Articular chondrocyte of knee joint (primary cell): ENCODE results near the gene PMIS2. TPM values are rescaled to one million over a fixed set of nuclear protein-coding genes. Genes with fewer than 3 reads are reported as not detected.

ENCODE experiments used
- total RNA-seq: library from RNA; depleted of rRNA; stranded (reverse); fragments of >200 nt; gene quantifications from 2 replicates; pipeline ENCODE4 v1.2.3, GENCODE V29; 2012

PMIS2 gene
- total RNA-seq: not detected in 2 replicates

DNA sequence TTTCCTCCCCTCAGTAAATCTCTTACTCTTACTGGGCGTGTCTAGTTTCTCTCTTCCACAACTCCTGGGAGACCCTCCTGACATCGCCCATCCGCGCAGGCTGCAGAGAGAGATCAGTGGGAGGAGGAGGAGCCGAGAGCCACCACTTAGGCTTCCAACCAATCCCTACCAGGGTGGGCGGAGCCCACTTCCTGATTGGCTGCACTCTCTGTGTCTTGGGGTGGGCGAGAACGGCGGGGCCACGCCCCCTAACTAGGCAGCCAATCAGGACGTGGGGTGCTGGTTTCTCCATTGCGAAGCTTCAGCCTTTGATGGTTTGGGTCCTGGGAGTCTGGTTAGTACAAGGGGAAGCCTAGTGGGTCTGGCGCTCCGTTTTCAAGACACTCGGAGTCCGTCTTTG, at the start of gene PMIS2:
Gene PMIS2, plus strand, starts transcription at position 326 of the 400 bp plus-strand sequence. CDS start 87 bp downstream, outside the sequence.

GRCh38 chr19:35545001-35545854, 40.7 kb upstream of the PMIS2 start, which contains the start of gene TMEM147:
TSS of gene TMEM147 (plus strand) at chr19:35545626. CDS start at chr19:35545740, 114 bp downstream.

GRCh38 chr19:35563207-35563829, 22.7 kb upstream of the PMIS2 start, which contains the start of gene ATP4A:
TSS of gene ATP4A (minus strand) at chr19:35563658. CDS start at chr19:35563629, 29 bp downstream.

DNA sequence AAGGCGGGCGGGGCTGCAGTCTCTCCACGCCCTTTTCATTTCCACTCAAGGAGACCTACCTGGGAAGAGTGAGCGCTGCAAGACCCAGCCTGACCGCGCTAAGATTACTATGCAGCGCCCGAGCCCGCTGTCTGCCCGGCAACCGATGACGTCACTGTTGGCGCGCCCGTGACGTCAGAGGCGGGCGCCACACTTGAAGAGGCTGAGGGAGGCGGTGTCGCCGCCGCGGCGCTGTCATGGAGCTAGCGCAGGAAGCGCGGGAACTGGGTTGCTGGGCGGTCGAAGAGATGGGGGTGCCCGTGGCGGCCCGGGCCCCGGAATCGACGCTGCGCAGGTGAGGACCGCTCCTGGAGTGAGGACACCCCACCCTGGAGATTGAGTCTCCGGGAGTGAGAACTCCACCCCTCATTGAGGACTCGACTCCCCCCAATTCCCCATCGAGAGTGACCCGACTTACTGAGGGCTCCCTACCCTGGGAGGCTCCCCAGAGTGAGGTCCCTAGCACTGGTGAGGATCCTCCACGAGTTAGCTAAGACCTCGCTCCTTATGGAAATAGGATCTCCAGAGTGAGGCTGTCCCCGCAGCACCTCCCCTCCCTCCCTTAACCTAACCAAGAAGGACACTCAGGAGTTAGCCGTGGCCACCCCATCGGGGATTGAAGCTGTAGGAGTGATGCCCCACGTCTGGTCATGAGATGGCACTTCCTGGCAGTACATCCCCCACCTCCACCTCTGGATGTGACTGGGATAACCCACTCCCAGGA, 26.8 kb downstream of the PMIS2 start, which contains the start of gene HAUS5:
Gene HAUS5, plus strand, starts transcription at position 177 of the 763 bp plus-strand sequence. Its CDS starts 60 bp downstream, at position 237.

GRCh38 chr19:35628565-35629331, 42.8 kb downstream of the PMIS2 start, which contains the start of gene RBM42:
TSS of gene RBM42 (plus strand) at chr19:35629036. CDS start at chr19:35629154, 118 bp downstream.

Other genes starting within 250 kb of the PMIS2 start
- not detected in 2 replicates for gene FFAR1, start 238.3 kb upstream of the PMIS2 start, total RNA-seq
- gene FFAR3, start 227.7 kb upstream of the PMIS2 start, total RNA-seq: not detected in 2 replicates
- gene GPR42, start 215.1 kb upstream of the PMIS2 start, total RNA-seq: not detected in 2 replicates
- gene FFAR2, start 137.9 kb upstream of the PMIS2 start, total RNA-seq: not detected in 2 replicates
- not detected in 2 replicates for gene KRTDAP, start 95.7 kb upstream of the PMIS2 start, total RNA-seq
- 12.1 and 21.0 TPM in 2 replicates for gene DMKN, start 72.5 kb upstream of the PMIS2 start, total RNA-seq
- 1.9 and 2.5 TPM in 2 replicates for gene SBSN, start 57.9 kb upstream of the PMIS2 start, total RNA-seq
- not detected in 2 replicates for gene GAPDHS, start 52.7 kb upstream of the PMIS2 start, total RNA-seq
- gene TMEM147, start 40.5 kb upstream of the PMIS2 start, total RNA-seq: 46.9 and 60.5 TPM in 2 replicates
- not detected in 2 replicates for gene ATP4A, start 22.5 kb upstream of the PMIS2 start, total RNA-seq
- 4.3 and 4.6 TPM in 2 replicates for gene HAUS5, start 26.6 kb downstream of the PMIS2 start, total RNA-seq
- gene RBM42, start 42.9 kb downstream of the PMIS2 start, total RNA-seq: 38.3 and 41.6 TPM in 2 replicates
- gene ETV2, start 55.6 kb downstream of the PMIS2 start, total RNA-seq: 0.13 and 0.32 TPM in 2 replicates
- 183 and 279 TPM in 2 replicates for gene COX6B1, start 62.1 kb downstream of the PMIS2 start, total RNA-seq
- not detected in 2 replicates for gene UPK1A, start 80.3 kb downstream of the PMIS2 start, total RNA-seq
- not detected in 2 replicates for gene ZBTB32, start 118.4 kb downstream of the PMIS2 start, total RNA-seq
- 5.7 and 6.0 TPM in 2 replicates for gene KMT2B, start 131.8 kb downstream of the PMIS2 start, total RNA-seq
- 1.2 TPM in 2 replicates for gene IGFLR1, start 156.3 kb downstream of the PMIS2 start, total RNA-seq
- gene U2AF1L4, start 159.2 kb downstream of the PMIS2 start, total RNA-seq: 4.8 and 9.5 TPM in 2 replicates
- gene PSENEN, start 159.5 kb downstream of the PMIS2 start, total RNA-seq: 12.5 and 13.3 TPM in 2 replicates
- 10.1 and 12.2 TPM in 2 replicates for gene LIN37, start 162.4 kb downstream of the PMIS2 start, total RNA-seq
- gene HSPB6, start 170.9 kb downstream of the PMIS2 start, total RNA-seq: 34.6 and 52.4 TPM in 2 replicates
- gene PROSER3, start 172.0 kb downstream of the PMIS2 start, total RNA-seq: 7.6 and 9.3 TPM in 2 replicates
- 1.3 and 2.4 TPM in 2 replicates for gene ARHGAP33, start 189.4 kb downstream of the PMIS2 start, total RNA-seq
- not detected in 2 replicates for gene PRODH2, start 226.7 kb downstream of the PMIS2 start, total RNA-seq